Measurements from ENCODE around the gene RNASE1. TPM values are rescaled to one million over a fixed set of nuclear protein-coding genes. Genes with fewer than 3 reads are reported as not detected.

Gene RNASE1
- polyA plus RNA-seq, 1 experiment: not detected

DNA sequence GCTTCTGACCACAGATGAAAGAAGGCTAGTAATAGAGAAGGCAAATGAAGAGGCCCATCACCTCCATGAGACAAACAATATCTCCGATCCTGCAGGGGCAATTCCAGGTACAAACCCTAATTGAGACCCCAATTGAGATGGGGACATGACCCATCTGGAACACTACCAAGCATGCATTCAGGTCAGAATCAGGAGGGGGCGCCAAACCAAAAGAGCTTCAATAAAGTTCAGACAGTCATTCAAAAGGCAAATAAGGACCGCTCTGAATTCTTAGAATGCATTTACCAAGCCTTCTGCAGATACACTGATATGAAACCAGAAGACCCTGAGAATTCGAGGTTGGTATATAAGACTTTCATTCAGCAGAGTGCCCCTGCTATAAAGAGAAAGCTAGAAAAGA lies 44.7 kb downstream of the RNASE1 start:
- Histone ChIP-seq H3K9me3 (ENCODE audit: control insufficient read depth, insufficient read depth, low read length) (peaks cover under 1% of the 10 kb centered on the region; the same call in 1 of the 2 replicates), H3K4me3 (ENCODE audit: low read depth, low read length) (no peak overlapping the region), H3K27me3 (ENCODE audit: control insufficient read depth, insufficient read depth, low read length) (no peaks in the 10 kb centered on the region), H3K27ac (ENCODE audit: low read depth, low read length) (no peak overlapping the region)
- ChIA-PET POLR2A (no interaction called here), CTCF (interaction anchor here (1.2 kb wide), 1 partner anchor 213 kb away, joined by 3 read pairs; no protein-coding TSS in a partner anchor)
- TF ChIP-seq, protein P1, sequence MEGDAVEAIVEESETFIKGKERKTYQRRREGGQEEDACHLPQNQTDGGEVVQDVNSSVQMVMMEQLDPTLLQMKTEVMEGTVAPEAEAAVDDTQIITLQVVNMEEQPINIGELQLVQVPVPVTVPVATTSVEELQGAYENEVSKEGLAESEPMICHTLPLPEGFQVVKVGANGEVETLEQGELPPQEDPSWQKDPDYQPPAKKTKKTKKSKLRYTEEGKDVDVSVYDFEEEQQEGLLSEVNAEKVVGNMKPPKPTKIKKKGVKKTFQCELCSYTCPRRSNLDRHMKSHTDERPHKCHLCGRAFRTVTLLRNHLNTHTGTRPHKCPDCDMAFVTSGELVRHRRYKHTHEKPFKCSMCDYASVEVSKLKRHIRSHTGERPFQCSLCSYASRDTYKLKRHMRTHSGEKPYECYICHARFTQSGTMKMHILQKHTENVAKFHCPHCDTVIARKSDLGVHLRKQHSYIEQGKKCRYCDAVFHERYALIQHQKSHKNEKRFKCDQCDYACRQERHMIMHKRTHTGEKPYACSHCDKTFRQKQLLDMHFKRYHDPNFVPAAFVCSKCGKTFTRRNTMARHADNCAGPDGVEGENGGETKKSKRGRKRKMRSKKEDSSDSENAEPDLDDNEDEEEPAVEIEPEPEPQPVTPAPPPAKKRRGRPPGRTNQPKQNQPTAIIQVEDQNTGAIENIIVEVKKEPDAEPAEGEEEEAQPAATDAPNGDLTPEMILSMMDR (IDR thresholded peaks at IDR 0.05; ENCODE audit: low read depth, low read length): no peak
- no peak for DNase-seq (ENCODE audit: low read depth, low spot score)

DNA sequence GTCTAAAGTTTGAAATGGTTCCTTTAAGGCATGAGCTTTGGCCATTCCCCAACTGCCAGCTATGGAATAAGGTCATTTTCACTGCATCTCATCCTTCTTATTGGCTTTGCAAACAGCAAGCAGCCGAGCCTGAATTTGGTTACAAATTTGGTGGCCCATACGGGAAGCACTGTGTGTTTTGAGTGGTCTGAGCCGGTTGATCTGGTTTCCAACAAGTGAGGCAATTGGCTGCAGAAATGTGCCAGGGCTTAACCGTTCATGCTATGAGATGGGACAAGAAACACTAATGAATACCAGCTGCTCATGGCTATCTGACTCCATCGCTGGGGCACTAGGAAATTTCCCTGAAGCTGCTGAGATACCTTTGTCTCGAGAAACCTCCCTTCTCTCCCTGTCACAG lies 47.6 kb downstream of the RNASE1 start:
- POLR2A ChIA-PET: no interaction called here
- TF ChIP-seq, protein P1 (IDR thresholded peaks at IDR 0.05; ENCODE audit: low read depth, low read length): no peak
- CTCF ChIA-PET: no interaction called here

DNA sequence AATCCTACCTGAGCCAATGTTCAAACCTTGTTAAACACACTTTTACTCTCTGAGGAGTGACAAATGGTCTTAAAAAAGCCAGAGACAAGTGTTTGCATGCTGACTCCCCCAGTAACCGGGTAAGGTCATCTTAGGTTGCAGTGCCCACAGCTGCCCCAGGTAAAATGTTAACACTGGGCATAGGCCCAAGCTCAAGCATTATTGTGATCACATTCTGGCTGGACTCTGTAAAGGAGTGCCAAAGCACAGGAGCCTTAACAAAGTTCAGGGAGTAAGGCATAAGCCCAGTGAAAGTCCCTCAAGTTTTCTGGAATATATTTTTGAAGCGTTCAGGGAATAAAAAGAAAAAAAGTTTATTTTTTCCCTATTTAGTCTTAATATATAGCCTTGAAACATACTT lies 48.3 kb downstream of the RNASE1 start:
- POLR2A ChIA-PET: no interaction called here
- TF ChIP-seq, protein P1 (IDR thresholded peaks at IDR 0.05; ENCODE audit: low read depth, low read length): no peak
- no peak for DNase-seq (ENCODE audit: low read depth, low spot score)
- Histone ChIP-seq H3K9me3 (ENCODE audit: control insufficient read depth, insufficient read depth, low read length) (peaks cover 12% of the 10 kb centered on the region; the same call in 1 of the 2 replicates), H3K27ac (ENCODE audit: low read depth, low read length) (no peak overlapping the region), H3K27me3 (ENCODE audit: control insufficient read depth, insufficient read depth, low read length) (no peaks in the 10 kb centered on the region), H3K4me3 (ENCODE audit: low read depth, low read length) (no peak overlapping the region)
- CTCF ChIA-PET: no interaction called here

More for the DNA sequence above, 47.6 kb downstream of the RNASE1 start:
- H3K27ac ChIP-seq (ENCODE audit: low read depth, low read length): no peak overlapping the region
- no peak for DNase-seq (ENCODE audit: low read depth, low spot score)
- H3K9me3 ChIP-seq (ENCODE audit: control insufficient read depth, insufficient read depth, low read length): peaks cover 12% of the 10 kb centered on the region; the same call in 1 of the 2 replicates
- no peak overlapping the region for H3K4me3 ChIP-seq (ENCODE audit: low read depth, low read length)
- no peaks in the 10 kb centered on the region for H3K27me3 ChIP-seq (ENCODE audit: control insufficient read depth, insufficient read depth, low read length)

DNA sequence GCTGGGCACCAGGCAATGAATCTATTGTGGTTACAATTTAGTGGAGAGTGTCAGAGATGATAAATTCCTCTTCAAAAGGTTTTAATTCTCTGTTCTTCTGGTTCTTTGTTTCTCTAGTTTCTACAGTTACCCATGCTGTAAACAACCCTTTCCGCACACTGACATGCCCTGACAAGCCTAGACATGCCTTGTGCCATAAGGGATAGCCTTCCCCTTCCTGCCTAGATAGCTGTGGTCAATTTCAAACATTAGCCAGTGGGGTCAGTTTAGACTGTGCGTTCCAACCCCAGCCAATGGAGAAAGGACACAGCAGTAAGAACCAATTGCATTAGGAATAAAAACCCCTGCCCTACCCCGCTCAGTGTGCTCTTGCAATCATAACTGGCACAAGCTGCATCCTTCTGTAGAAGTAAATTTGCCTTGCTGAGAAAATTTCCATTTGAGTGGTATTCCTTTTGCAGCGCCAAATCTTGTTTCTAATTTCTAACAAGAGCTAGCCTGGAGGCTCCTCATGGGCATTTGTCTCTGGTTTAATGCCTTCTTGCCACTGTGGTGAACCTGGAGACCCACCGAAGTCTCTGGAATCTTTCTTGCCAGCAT lies 50.6 kb downstream of the RNASE1 start:
- no peaks in the 10 kb centered on the region for H3K27me3 ChIP-seq (ENCODE audit: control insufficient read depth, insufficient read depth, low read length)
- no peak overlapping the region for H3K4me3 ChIP-seq (ENCODE audit: low read depth, low read length)
- no peak overlapping the region for H3K27ac ChIP-seq (ENCODE audit: low read depth, low read length)
- DNase-seq (ENCODE audit: low read depth, low spot score): no peak
- peaks cover 12% of the 10 kb centered on the region; the same call in 1 of the 2 replicates for H3K9me3 ChIP-seq (ENCODE audit: control insufficient read depth, insufficient read depth, low read length)
- POLR2A ChIA-PET: no interaction called here
- CTCF ChIA-PET: no interaction called here
- TF ChIP-seq, protein P1 (IDR thresholded peaks at IDR 0.05; ENCODE audit: low read depth, low read length): no peak

Other genes starting within 250 kb of the RNASE1 start
- not detected in 2 replicates for gene RNASE9, start 241.8 kb downstream of the RNASE1 start, polyA plus RNA-seq (2011; rRNA removed)
- gene RNASE11, start 214.8 kb downstream of the RNASE1 start, polyA plus RNA-seq (2011; rRNA removed): not detected in 2 replicates
- not detected in 2 replicates for gene RNASE12, start 211.5 kb downstream of the RNASE1 start, polyA plus RNA-seq (2011; rRNA removed)
- gene OR6S1, start 161.2 kb downstream of the RNASE1 start, polyA plus RNA-seq (2011; rRNA removed): not detected in 2 replicates
- 15.8 and 19.0 TPM in 2 replicates for gene RNASE4, start 118.3 kb downstream of the RNASE1 start, polyA plus RNA-seq (2011; rRNA removed)
- gene ANG, start 114.1 kb downstream of the RNASE1 start, polyA plus RNA-seq (2011; rRNA removed): 5.1 TPM in 2 replicates
- gene EDDM3A, start 57.0 kb downstream of the RNASE1 start, polyA plus RNA-seq (2011; rRNA removed): not detected in 2 replicates
- not detected in 2 replicates for gene EDDM3B, start 34.4 kb downstream of the RNASE1 start, polyA plus RNA-seq (2011; rRNA removed)
- not detected in 2 replicates for gene RNASE6, start 21.6 kb downstream of the RNASE1 start, polyA plus RNA-seq (2011; rRNA removed)
- gene RNASE3, start 88.5 kb upstream of the RNASE1 start, polyA plus RNA-seq (2011; rRNA removed): not detected in 2 replicates
- gene RNASE2, start 152.6 kb upstream of the RNASE1 start, polyA plus RNA-seq (2011; rRNA removed): not detected in 2 replicates
- 55.3 and 62.7 TPM in 2 replicates for gene METTL17, start 187.1 kb upstream of the RNASE1 start, polyA plus RNA-seq (2011; rRNA removed)
- 0.06 TPM in 1 of 2 replicates, not detected in the other for gene SLC39A2, start 196.4 kb upstream of the RNASE1 start, polyA plus RNA-seq (2011; rRNA removed)
- gene NDRG2, start 222.2 kb upstream of the RNASE1 start, polyA plus RNA-seq (2011; rRNA removed): 0.66 and 1.0 TPM in 2 replicates
- not detected in 2 replicates for gene TPPP2, start 227.4 kb upstream of the RNASE1 start, polyA plus RNA-seq (2011; rRNA removed)
- not detected in 2 replicates for gene RNASE13, start 232.0 kb upstream of the RNASE1 start, polyA plus RNA-seq (2011; rRNA removed)
- not detected in 2 replicates for gene RNASE7, start 239.5 kb upstream of the RNASE1 start, polyA plus RNA-seq (2011; rRNA removed)

Measured in AG04450 (cell line).